Type B pancreatic cell (in vitro differentiated cells): ENCODE data around the gene DIAPH1. TPM values are rescaled to one million over a fixed set of nuclear protein-coding genes. Genes with fewer than 3 reads are reported as not detected.

Source experiments
- DNase-seq: peaks from one replicate; pipeline ENCODE4 v3.0.0; 2021; ENCODE audit warnings: mixed read lengths; ENCODE audit not compliant: unreplicated experiment; ENCODE audit errors: extremely low spot score
- H3K27ac Mint-ChIP-seq: 2 replicates; pipeline ENCODE4 v1.8.0; 2021; ENCODE audit warnings: mild to moderate bottlenecking, mixed read lengths
- H3K27me3 Mint-ChIP-seq: 2 replicates; pipeline ENCODE4 v1.8.0; 2021; ENCODE audit warnings: mixed read lengths
- H3K36me3 Mint-ChIP-seq: 2 replicates; pipeline ENCODE4 v1.8.0; 2021; ENCODE audit warnings: mixed read lengths
- H3K4me1 Mint-ChIP-seq: one replicate; pipeline ENCODE4 v1.8.0; 2021; ENCODE audit warnings: mixed read lengths; ENCODE audit not compliant: unreplicated experiment
- H3K4me3 Mint-ChIP-seq: 2 replicates; pipeline ENCODE4 v1.8.0; 2021; ENCODE audit warnings: mild to moderate bottlenecking, mixed read lengths
- H3K9me3 Mint-ChIP-seq: 2 replicates; pipeline ENCODE4 v1.8.0; 2021; ENCODE audit warnings: mixed read lengths
- CTCF ChIP-seq: fragments of 200-600 bp; sonication (generic); conservative IDR thresholded peaks from 2 replicates; pipeline ENCODE4 v1.5.0; 2021; ENCODE audit warnings: antibody characterized with exemption, mild to moderate bottlenecking
- total RNA-seq: library from RNA; stranded (reverse); gene quantifications from 2 replicates; pipeline ENCODE4 v1.2.1, GENCODE V29; 2021; ENCODE audit warnings: low replicate concordance

The DIAPH1 gene
- total RNA-seq, 1 donor from 2014 or later, result 79.6 TPM

- Mint-ChIP-seq H3K27ac (no peak overlapping the region), H3K36me3 (no peaks in the 10 kb centered on the region), H3K27me3 (peaks cover 5% of the 10 kb centered on the region), H3K9me3 (no peaks in the 10 kb centered on the region), H3K4me3 (no peak overlapping the region), H3K4me1 (peaks cover 15% of the 10 kb centered on the region)
- no peak for TF ChIP-seq CTCF
- peak; percentile 54 for DNase-seq
Measured at GRCh38 chr5:141639357-141640050, 20.7 kb upstream of the DIAPH1 start.

- Mint-ChIP-seq H3K9me3 (no peaks in the 10 kb centered on the region), H3K36me3 (peaks cover 5% of the 10 kb centered on the region), H3K27me3 (peaks cover 5% of the 10 kb centered on the region), H3K27ac (peak overlapping the region; percentile 73), H3K4me3 (peak overlapping the region; percentile 80), H3K4me1 (peaks cover 15% of the 10 kb centered on the region)
- no peak for DNase-seq
- no peak for TF ChIP-seq CTCF
Measured at GRCh38 chr5:141638771-141639170, 20.0 kb upstream of the DIAPH1 start.

GRCh38 chr5:141637767-141638419 lies 19.1 kb upstream of the DIAPH1 start:
- peaks cover 5% of the 10 kb centered on the region for H3K36me3 Mint-ChIP-seq
- H3K27me3 Mint-ChIP-seq, result peaks cover 5% of the 10 kb centered on the region
- peak overlapping the region; percentile 73 for H3K27ac Mint-ChIP-seq
- no peaks in the 10 kb centered on the region for H3K9me3 Mint-ChIP-seq
- TF ChIP-seq CTCF, result peak; percentile 62
- peak; percentile 76 for DNase-seq
- H3K4me1 Mint-ChIP-seq, result peaks cover 15% of the 10 kb centered on the region
- H3K4me3 Mint-ChIP-seq, result peak overlapping the region; percentile 80

GRCh38 chr5:141637123-141637766 lies 18.4 kb upstream of the DIAPH1 start:
- peaks cover 5% of the 10 kb centered on the region for H3K27me3 Mint-ChIP-seq
- H3K4me3 Mint-ChIP-seq, result peak overlapping the region; percentile 96
- TF ChIP-seq CTCF, result no peak
- peaks cover 5% of the 10 kb centered on the region for H3K36me3 Mint-ChIP-seq
- peak; percentile 70 for DNase-seq
- H3K27ac Mint-ChIP-seq, result peak overlapping the region; percentile 46
- H3K4me1 Mint-ChIP-seq, result peaks cover 15% of the 10 kb centered on the region
- H3K9me3 Mint-ChIP-seq, result no peaks in the 10 kb centered on the region

GRCh38 chr5:141636413-141637122 lies 17.8 kb upstream of the DIAPH1 start, which contains the start of the genes HDAC3 and RELL2:
Gene HDAC3, minus strand, starts transcription at chr5:141636849. Its CDS starts 59 bp downstream, at chr5:141636790.
Gene RELL2, plus strand, starts transcription at chr5:141636997. Its CDS starts 1,229 bp downstream, at chr5:141638226.
- no peaks in the 10 kb centered on the region for H3K9me3 Mint-ChIP-seq

More at GRCh38 chr5:141636413-141637122, 17.8 kb upstream of the DIAPH1 start, which contains the start of the genes HDAC3 and RELL2:
- TF ChIP-seq CTCF, result no peak
- DNase-seq, result peak; percentile 98
- H3K36me3 Mint-ChIP-seq, result peaks cover 5% of the 10 kb centered on the region
- H3K4me3 Mint-ChIP-seq, result peak within 1 kb of the TSS; percentile 96
- H3K4me1 Mint-ChIP-seq, result peaks cover 15% of the 10 kb centered on the region
- H3K27me3 Mint-ChIP-seq, result peaks cover 5% of the 10 kb centered on the region
- H3K27ac Mint-ChIP-seq, result peak within 1 kb of the TSS; percentile 93
